HG02678 (cell line): ENCODE data around the gene SCFD2.

Experiments used
- ATAC-seq: cut with Tn5 transposase; IDR thresholded peaks from one replicate; pipeline ENCODE4 v1.9.1; 2021; ENCODE audit warnings: mild to moderate bottlenecking, moderate library complexity; ENCODE audit not compliant: unreplicated experiment

Gene SCFD2

GRCh38 chr4:52939739-52940138 lies 426.1 kb downstream of the SCFD2 start:
- ATAC-seq = no peak

GRCh38 chr4:52939325-52939724 lies 426.5 kb downstream of the SCFD2 start:
- ATAC-seq = no peak

GRCh38 chr4:52937829-52938228 lies 428.0 kb downstream of the SCFD2 start:
- no peak for ATAC-seq

- no peak for ATAC-seq
Observed at GRCh38 chr4:52936729-52937128, 429.1 kb downstream of the SCFD2 start.

GRCh38 chr4:52935317-52935716 lies 430.5 kb downstream of the SCFD2 start:
- no peak for ATAC-seq

GRCh38 chr4:52933738-52934137 lies 432.1 kb downstream of the SCFD2 start:
- no peak for ATAC-seq

- ATAC-seq = no peak
Observed at GRCh38 chr4:52932591-52933470, 433.0 kb downstream of the SCFD2 start.

GRCh38 chr4:52931243-52931642 lies 434.6 kb downstream of the SCFD2 start:
- no peak for ATAC-seq

- ATAC-seq = no peak
Observed at GRCh38 chr4:52926196-52926974, 439.5 kb downstream of the SCFD2 start.

GRCh38 chr4:52925531-52925968 lies 440.3 kb downstream of the SCFD2 start:
- no peak for ATAC-seq

GRCh38 chr4:52919461-52919860 lies 446.4 kb downstream of the SCFD2 start:
- no peak for ATAC-seq

- ATAC-seq = no peak
Observed at GRCh38 chr4:52917817-52918216, 448.0 kb downstream of the SCFD2 start.

- ATAC-seq = no peak
Observed at GRCh38 chr4:52915730-52916300, 450.0 kb downstream of the SCFD2 start.

GRCh38 chr4:52915191-52915590 lies 450.7 kb downstream of the SCFD2 start:
- no peak for ATAC-seq

GRCh38 chr4:52914051-52914605 lies 451.7 kb downstream of the SCFD2 start:
- no peak for ATAC-seq

- ATAC-seq = no peak
Observed at GRCh38 chr4:52912608-52913007, 453.3 kb downstream of the SCFD2 start.

GRCh38 chr4:52911684-52912294 lies 454.1 kb downstream of the SCFD2 start:
- peak; percentile 84 for ATAC-seq

GRCh38 chr4:52910115-52910514 lies 455.7 kb downstream of the SCFD2 start:
- ATAC-seq = no peak

- no peak for ATAC-seq
Observed at GRCh38 chr4:52907510-52907909, 458.4 kb downstream of the SCFD2 start.

GRCh38 chr4:52904421-52904820 lies 461.4 kb downstream of the SCFD2 start:
- ATAC-seq = no peak

- ATAC-seq = no peak
Observed at GRCh38 chr4:52903273-52903672, 462.6 kb downstream of the SCFD2 start.
